Posterior vena cava (tissue), 2 donors: ENCODE results near the gene HDAC4. TPM values are rescaled to one million over a fixed set of nuclear protein-coding genes. Genes with fewer than 3 reads are reported as not detected.

ENCODE experiments used
- DNase-seq: peaks from one replicate; pipeline ENCODE4 v3.0.0-alpha.2; 2020; ENCODE audit warnings: low spot score
- intact Hi-C, 2 donors: fragments of 100-400 bp; cut with DNase I; formaldehyde crosslinking; loops; one replicate each; pipeline versions ENCODE4 v1.14.1 to v1.14.2; 2022 to 2023
- total RNA-seq, 2 donors: library from RNA; stranded (reverse); fragmentation: NEBNext Ultra II Directional; extraction: Animal tissue kit (Norgen Biotek cat#: 25700); gene quantifications; one replicate each; pipeline ENCODE4 v1.2.1, GENCODE V29; 2021
- donor health status: DM: yes; HTN: yes; CAD: no.
- donor health status: DM: yes; HTN: yes; CAD: no.

Gene HDAC4
- total RNA-seq, 2 donors from 2014 or later, result 47.6 to 66.9 TPM

DNA sequence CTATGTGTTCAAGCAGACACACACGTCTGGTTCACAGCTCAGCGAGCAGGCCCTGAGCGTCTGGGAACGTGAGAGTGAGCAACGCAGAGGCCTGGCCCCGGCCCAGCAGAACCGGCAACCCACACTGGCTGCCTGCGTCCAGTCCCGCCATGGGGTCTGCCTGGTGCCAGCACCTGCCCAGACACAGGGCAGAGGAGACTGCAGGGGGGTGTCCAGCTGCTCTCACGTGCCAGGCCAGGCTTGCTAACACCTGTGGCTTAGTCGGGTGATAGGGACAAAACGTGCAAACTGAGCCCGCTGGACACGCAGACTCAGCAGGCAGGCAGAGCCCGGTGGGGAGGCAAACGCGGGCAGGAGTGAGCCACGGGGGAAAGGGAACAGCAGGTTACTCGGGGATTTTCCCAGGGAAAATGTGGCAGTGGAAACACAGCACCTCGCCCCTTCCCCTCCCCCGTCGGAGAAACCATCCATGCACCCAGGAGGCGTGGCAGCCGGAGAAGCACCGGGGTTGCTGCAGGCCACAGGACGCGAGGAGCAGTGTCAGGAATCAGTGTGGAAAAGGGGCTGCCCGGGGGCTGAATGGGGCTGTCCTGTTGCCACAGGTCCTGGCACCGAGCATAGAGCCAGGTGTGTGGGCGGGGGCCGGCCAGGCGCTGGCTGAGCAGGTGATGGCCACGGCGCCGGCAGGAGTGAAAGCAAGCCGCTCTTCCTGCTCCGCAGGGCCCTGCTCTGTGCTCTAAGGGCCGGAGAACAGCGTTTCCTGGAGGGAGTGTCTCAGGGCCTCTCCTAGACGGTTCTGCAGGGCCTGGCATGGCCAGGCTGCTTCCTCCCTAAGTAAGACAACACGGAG is 154.7 kb downstream of the HDAC4 start:
- peak; percentile 74 for DNase-seq

DNA sequence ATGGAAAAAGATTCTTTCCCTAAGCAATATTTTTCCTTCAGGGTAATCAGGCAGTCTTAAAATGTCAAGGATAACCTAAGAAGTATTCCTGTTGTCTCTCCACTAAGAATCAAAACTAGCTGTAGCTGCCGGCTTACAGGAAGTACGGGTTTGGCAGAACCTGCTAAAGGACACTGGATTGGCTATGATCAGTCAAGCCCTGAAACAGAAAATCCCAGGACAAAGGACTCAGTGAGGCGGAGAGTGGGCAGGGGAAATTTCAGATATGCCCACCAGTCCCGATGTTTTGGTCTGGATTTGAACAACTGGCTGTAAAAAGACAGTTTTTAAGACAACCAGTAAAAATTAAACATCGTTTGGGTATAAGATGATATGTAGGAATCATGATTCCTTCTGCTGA is 155.7 kb downstream of the HDAC4 start:
- intact Hi-C loops, result loop anchor here in 1 of 2 donors (5.0 kb wide), 1 partner anchor 507 kb away; no protein-coding TSS in a partner anchor
- no peak for DNase-seq

More for the DNA sequence above, 154.7 kb downstream of the HDAC4 start:
- intact Hi-C loops, result loop anchor here in 1 of 2 donors (5.0 kb wide), 1 partner anchor 506 kb away; no protein-coding TSS in a partner anchor

DNA sequence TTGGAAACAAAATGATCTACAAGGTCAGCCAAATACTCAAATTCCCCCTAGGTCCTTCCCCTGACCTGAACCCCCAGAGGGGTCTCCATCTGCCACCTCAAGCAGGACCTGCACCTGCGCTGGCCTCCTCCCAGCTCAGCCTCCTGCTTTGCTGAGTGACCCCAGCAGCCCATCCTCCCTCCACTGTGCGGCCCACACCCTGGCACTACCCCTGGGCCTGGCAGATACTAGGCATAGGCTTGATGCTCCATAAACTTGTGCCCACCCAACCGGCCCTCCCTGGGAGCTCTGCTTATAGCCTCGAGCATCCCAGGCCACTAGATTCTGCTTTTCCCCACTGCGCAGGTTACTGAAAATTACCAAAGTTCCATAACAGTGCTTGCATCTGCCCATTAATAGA is 156.2 kb downstream of the HDAC4 start:
- DNase-seq, result peak; percentile 44
- intact Hi-C loops, result loop anchor here in 1 of 2 donors (5.0 kb wide), 1 partner anchor 508 kb away; no protein-coding TSS in a partner anchor

DNA sequence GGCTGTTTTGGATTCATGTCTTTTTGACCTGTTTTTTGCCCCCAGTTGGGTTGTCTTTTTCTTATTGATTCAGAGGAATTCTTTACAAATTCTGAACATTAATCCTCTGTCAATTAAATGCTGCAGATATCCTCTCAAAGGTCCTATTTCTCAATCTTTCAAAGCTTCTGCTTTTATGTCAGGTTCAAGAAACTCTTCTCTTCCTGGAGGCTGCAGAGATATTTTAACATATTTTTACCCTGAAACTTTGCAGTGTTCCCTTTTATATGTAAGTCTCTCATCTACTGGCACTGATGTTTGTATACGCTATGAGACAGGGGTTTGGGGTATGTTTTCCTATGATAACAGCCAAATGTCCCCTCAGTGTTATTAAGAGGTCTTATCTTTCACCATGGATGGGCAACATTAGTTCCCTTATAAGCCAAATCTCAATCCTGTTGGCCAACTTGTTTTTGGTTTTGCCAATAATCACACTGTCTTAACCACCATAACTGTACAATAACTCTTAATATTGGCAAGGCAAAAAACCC is 159.3 kb downstream of the HDAC4 start:
- DNase-seq, result no peak
- intact Hi-C loops, result no loop called here

DNA sequence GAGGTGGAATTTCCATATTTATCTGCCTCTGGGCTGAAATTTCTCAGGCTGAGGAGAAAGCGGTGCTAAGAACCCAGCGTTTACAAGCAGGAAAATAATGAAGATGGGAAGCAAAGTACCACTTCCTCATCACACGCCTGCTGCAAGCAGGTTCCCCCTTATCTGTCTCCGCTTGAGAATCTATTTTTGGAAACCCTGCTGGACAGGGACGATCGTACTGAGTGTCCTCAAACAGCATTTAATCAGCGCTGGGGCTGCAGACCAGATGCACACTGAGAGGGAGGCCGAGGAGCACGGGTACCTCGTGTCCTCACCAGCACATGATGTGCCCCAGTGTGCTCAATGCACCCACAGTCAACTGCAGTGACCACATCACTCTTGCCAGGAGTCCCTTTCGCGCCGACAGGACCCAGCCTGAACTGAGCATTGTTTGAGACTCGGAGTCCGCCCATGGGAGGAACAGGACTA is 160.4 kb downstream of the HDAC4 start:
- intact Hi-C loops, result no loop called here
- DNase-seq, result no peak

DNA sequence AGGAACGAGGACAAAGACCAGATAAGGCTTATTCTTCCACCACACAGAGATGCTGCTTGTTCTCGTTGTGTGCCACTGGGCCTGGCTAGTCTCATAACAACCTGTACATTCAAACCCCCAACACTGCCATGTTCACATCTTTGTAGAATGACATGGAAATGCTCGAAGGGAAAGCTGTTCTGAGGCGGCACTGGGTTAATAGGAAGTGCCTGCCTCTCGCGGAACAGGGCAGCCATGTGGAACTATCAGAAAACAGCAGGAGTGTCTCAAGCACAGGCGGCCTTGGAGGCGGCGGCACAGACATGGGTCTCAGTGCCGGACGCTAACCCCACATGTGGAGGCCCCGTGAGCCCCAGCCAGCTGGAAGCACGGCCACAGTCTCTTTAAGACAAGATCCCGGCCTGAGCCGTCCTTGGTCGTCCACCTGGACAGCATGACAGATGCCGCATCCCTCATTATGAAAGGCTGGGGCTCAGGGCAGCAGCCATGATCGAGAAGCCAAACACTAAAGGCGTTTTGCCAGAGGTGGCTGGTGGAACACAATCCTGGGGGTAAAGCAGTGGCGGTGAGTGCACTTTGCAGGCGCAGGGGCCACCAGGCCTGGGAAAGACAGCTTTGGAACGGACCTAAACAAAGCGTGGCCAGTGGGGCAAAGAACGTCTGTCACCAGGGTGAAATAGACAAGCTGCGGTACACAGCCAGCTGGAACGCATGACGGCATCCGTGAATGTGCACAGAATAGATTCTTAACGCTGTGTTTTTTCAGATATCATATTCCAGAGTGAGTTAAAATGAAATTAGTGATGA is 161.0 kb downstream of the HDAC4 start:
- intact Hi-C loops, result loop anchor here in 1 of 2 donors (5.0 kb wide), 1 partner anchor 52 kb away; no protein-coding TSS in a partner anchor
- DNase-seq, result no peak

DNA sequence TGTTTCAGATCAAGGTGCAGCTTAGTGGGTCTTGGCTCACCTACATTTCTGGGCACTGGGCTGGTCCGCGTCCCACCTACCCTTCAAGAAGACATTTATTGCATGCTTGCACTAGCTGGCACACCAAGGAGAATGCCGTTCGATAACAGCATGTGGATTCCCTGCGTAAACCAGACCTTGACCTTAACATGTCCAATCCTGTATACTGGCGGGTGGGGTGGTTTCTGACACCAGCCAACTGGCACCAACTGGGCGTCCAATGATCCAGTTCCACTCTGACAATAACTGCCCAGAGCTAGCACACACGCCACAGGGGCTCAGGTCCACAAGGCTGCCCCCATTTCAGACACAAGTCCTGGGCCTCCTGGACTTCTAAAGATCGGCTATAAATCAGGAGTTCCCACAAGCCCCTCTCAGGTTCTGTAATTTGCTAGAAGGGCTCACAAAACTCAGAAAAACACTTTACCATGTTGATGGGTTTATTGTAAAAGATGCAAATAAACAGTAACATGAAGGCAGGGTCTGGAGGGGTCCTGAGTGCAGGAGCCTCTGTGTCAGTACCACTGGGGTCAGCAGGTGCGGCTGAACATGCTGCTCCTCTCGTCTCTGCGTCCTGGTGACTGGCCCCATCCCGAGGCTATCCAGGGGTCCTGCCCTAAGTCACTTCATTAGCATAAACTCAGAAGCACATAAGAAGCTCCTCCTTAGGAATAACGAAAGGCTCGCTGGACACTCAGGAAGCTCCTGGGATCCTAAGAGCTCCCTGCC is 161.8 kb downstream of the HDAC4 start:
- intact Hi-C loops, result loop anchor here in 1 of 2 donors (5.0 kb wide), 1 partner anchor 53 kb away; no protein-coding TSS in a partner anchor
- DNase-seq, result no peak

DNA sequence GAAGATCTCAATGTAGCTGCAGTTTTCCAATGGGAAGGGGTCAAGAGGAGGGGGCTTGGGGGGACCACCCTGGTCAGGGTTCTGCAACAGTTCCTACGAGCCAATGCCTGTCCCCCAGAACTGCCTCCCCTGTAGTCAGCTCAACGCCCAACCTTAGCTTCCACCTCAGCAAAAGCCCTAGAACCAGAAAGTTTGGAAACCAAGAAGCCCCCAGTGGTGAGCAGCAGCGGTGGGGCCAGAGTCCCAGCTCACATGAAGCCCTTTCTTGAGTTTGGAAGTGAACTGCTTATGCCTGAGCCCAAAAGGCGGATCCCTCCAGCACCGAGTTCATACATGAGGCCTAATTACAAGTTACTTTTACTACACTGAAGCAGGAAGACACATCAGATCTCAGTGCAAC is 162.4 kb downstream of the HDAC4 start:
- DNase-seq, result no peak
- intact Hi-C loops, result loop anchor here in 1 of 2 donors (5.0 kb wide), 1 partner anchor 54 kb away; no protein-coding TSS in a partner anchor

DNA sequence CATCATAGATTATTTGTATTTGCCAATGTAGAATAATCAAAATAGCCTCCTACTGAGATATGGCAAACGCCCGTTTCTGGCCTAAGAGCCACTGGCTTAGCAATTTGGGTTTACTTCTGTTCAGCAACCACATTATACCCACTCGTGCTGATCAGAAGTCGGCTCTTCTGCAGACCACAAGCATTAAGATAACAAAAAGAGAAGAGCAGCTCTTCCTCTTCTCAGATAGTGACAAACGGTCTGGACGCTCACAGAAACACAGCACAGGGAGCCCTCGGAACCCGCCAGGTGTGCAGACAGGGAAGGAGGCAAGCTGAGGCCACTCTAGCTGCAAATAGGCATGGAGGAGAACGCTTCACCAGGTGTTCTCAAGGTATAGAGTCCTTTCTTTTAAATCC is 164.0 kb downstream of the HDAC4 start:
- intact Hi-C loops, result loop anchor here in 1 of 2 donors (5.0 kb wide), 1 partner anchor 55 kb away; no protein-coding TSS in a partner anchor
- no peak for DNase-seq

DNA sequence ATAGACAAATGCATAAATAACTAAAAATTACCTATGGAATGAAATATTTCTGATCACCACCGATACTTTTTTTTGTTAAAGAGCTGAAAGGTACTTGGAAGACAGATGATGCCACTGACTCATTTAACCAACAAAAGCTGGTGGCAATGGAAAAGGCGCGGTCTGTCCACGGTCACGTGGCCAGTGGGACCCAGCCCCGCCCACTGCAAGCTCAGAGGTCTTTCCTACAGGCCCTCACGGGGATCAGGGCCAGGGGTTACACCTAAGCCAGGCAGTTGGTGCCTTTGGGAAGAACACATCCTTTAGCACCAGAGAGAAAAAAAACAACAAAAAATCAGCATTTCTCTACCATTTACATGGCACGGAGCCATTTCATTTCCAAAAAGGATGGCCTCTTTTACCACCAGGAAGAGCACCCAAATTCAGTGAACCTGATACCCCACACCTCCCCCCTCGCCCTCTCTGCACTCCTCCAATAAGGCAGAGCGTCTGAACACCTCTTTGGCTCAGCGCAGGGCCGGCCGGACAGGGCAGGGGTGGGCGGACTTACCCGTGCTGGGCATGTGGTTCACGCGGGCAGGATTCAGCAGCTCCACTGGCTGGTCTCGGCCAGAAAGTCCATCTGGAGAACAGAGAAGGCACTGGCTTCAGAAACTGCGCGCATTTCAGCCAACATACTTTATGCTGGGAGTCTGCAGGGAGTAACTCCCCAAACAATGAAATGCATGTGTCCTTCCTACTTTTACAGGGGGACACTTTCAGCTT is 164.6 kb downstream of the HDAC4 start:
- DNase-seq, result no peak
- intact Hi-C loops, result loop anchor here in 1 of 2 donors (5.0 kb wide), 1 partner anchor 56 kb away; no protein-coding TSS in a partner anchor

DNA sequence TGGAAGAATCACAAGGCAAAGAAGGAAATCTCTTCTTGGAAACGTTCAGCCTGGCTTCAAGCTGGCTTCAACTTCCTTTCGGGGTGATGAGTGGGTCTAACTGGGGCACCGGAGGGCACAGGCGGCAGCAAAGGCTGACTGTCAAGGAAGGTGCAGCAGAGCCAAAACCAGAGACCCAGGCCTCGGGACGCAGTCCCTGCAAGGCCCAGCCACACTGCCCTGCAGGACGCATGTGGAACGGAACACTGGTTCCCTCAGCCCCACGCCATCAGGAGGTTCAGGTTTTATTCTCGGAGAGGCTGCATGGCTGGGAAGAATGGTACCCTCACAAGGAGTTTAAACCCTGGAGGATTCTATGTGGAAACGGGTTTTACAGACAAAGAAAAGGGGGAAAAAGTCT is 165.5 kb downstream of the HDAC4 start:
- DNase-seq, result no peak
- intact Hi-C loops, result loop anchor here in 1 of 2 donors (5.0 kb wide), 1 partner anchor 57 kb away; no protein-coding TSS in a partner anchor

DNA sequence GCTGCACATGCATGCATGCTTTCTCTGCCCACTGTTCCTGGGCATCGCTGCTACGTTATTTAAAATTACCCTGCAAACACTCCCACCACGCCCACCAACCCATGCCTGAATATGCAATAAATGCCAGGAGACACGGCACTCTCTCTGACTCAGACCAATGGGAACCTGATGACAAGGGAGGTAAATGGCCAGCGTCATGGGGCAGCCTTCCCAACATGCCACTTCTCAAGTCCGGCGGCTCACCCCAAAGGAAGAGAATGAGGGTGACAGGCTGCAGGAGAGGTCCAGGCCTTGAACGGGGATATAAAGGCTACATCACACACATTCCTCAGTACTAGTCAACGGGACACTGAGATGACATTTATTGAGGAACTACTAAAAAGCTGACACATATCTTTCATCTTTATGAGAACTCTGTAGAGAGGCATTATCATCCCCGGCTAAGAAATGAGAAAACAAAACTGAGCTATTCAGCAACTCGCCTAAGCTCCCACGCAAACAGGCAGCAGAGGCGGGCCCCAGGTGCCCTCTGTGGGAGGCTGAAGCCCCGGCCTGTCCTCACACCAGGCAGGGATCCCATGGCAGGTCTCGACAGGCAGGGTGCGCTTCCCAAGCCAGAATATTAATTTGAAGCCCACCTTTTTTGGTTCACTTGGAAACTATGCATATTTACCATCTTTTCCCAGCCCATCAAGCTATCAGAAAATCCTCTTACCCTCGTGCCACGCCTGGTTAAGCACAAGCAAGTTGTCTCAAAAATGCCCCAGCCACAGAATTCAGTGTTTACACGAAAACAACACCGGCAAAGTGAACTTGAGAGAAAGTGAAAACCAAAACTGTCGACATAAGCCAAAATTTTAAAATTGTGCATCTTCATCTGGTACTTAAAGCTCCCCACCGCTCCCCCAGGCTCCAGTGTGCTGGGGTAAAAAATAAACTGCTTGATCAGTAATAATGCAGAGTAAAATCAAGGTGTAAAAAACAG is 166.3 kb downstream of the HDAC4 start:
- no peak for DNase-seq
- intact Hi-C loops, result loop anchor here in 1 of 2 donors (5.0 kb wide), 1 partner anchor 58 kb away; no protein-coding TSS in a partner anchor

DNA sequence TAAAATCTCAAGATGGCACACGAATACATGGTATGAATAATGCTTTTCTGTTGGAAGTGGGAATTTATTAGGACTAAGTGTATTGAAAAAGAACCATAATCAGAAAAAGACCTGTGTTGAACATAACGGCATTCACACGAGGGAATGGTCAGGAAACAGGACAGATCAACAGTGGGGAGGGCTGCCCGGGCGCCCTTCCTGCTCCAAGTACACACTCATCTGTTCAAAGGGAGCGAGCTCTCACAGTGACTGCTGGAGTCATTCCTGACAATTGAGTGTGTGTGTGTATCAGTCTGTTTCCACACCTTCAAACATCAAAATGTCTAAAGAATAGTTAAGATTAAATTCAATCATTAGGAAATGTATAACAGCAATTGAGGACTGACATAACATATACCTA is 167.2 kb downstream of the HDAC4 start:
- intact Hi-C loops, result loop anchor here in 1 of 2 donors (2.0 kb wide), 1 partner anchor 247 kb away; no protein-coding TSS in a partner anchor
- no peak for DNase-seq

DNA sequence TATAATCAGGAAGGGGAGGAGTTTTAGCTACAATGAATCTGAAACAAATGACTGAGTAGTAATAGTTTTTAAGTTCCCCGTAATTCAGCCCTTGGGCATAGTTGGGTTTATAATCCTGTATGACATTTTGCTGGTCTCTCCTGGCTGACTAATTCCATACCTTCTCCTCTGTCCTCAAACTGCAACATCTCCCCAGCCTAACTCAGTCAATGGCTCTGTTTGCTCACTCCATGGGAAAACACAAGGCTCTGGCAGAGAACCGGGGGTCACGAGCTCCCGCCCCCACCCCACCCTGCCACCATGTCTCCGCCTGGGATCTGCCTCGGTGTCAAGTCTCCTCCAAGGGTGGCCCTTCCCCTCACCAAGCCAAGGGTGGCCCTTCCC is 168.6 kb downstream of the HDAC4 start:
- no peak for DNase-seq
- intact Hi-C loops, result loop anchor here in 1 of 2 donors (2.0 kb wide), 1 partner anchor 249 kb away; no protein-coding TSS in a partner anchor

DNA sequence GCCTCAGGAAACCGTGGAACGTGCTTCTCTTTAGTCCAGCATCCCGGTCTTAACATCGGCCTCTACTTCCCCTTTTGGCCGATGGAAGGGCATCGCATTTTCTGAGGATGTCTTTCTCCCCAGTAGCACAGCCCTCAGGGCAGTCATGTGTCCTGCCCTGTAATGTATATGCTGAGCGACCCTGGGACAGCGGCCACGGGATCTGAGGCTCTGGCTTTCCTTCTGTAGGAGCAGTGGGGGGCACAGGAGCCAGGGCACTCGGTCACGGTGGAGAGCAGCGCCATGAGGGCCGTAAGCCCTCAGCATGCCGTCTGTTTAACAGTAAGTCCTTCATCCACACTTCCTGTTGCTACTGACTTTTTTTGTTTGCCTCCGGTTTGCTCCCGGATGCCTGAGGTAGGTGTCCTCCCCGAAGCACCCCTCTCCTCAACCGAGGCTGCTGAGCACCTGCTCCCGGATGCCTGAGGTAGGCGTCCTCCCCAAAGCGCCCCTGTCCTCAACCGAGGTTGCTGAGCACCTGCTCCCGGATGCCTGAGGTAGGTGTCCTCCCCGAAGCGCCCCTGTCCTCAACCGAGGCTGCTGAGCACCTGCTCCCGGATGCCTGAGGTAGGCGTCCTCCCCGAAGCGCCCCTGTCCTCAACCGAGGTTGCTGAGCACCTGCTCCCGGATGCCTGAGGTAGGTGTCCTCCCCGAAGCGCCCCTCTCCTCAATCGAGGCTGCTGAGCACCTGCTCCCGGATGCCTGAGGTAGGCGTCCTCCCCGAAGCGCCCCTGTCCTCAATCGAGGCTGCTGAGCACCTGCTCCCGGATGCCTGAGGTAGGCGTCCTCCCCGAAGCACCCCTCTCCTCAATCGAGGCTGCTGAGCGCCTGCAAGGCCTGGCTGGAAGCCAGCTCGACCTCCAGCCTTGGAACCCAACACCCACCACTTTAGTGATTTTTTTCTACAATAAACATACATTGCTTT is 169.3 kb downstream of the HDAC4 start:
- no peak for DNase-seq
- intact Hi-C loops, result loop anchor here in 1 of 2 donors (2.0 kb wide), 1 partner anchor 249 kb away; no protein-coding TSS in a partner anchor
